VCaP (cell line): ENCODE results near the gene PIGU.

ENCODE experiments used
- H3K27ac ChIP-seq: fragments of 450-650 bp; 2 replicates; pipeline ENCODE4 v1.5.1; 2017
- CTCF ChIP-seq: fragments of 450-650 bp; conservative IDR thresholded peaks from 2 replicates; pipeline ENCODE4 v1.5.1; 2017; ENCODE audit warnings: mild to moderate bottlenecking, moderate library complexity

The PIGU gene

DNA sequence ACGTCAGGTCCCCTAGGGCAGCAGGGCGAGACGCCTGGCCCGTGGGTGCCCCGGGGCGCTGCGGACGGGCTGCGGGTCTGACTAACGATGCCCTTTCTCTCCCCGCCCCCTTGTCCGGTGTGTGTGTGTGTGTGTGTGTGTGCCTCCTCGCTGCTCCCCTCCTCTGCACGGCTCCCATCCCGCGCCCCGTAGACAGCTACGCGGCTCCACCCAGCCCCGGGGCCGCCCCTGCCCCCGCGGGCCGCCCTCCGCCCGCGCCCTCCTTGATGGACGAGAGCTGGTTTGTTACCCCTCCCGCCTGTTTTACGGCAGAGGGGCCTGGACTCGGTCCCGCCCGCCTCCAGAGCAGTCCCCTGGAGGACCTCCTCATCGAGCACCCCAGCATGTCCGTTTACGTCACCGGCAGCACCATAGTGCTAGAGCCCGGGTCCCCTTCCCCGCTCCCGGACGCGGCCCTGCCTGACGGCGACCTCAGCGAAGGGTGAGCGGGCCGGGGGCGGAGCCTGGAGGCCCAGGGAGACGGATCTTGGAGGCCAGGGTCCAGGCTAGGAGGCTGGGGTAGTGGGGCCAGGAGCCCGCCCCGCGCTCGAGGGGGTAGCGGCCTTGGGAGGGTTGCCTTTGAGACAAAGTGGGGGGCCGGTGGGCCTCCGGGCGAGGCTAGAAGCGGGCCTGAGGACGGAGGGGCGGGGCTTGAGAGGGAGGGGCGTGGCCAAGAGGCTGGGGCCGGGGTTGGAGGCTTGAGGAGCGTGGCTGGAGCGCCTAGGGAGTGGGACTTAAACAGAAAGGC lies 32.3 kb upstream of the PIGU start:
- H3K27ac ChIP-seq, result peak overlapping the region; percentile 92
- no peak for TF ChIP-seq CTCF

GRCh38 chr20:34708621-34709043 lies 31.7 kb upstream of the PIGU start:
- peak; percentile 68 for TF ChIP-seq CTCF
- peak overlapping the region; percentile 92 for H3K27ac ChIP-seq

DNA sequence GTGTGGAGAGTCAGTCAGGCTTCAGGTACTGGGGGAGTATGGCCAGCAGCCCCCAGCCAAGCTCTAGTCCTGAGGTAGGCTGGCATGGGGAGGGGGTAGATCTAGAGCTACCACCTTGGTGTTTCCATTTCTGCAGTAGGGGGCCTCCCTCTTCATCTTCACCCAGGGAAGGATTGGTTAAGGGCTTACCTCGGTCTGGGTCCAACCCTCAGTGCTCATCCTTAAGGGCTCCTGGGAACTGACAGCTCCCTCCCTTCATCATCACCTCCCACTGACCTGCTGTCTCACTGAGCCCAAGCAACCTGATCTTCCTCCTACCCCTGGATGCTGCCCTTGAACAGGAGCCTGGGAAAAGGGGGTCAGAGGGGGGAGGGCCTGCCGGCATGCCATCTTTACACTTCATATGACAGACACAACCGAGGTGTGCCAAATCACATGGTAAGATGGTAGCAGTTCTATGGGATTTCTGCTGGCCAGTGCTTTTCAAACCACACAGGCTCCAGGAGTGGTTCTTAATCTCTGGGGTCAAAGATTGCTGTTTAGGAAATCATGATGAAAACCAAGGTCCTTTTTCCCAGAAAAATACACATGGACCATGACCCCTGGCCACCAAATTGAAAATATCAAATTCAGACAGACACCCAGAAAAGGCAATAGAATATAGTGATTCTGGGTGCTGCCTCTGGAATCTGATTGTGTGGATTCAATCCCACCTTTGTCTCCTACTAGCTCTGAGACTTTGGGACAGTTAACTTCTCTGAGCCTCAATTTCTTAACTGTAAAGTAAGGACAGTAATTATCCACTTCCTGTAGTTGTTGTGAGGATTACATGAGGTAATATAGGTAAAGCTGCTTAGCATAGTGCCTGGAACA lies 30.3 kb upstream of the PIGU start:
- no peak for TF ChIP-seq CTCF
- no peak overlapping the region for H3K27ac ChIP-seq

GRCh38 chr20:34706302-34706875 lies 29.5 kb upstream of the PIGU start:
- TF ChIP-seq CTCF, result no peak
- no peak overlapping the region for H3K27ac ChIP-seq

- H3K27ac ChIP-seq, result no peak overlapping the region
- no peak for TF ChIP-seq CTCF
Observed at GRCh38 chr20:34705397-34706301, 28.8 kb upstream of the PIGU start.

- H3K27ac ChIP-seq, result peak overlapping the region; percentile 87
Observed at GRCh38 chr20:34705008-34705396, 28.1 kb upstream of the PIGU start.

More at GRCh38 chr20:34705008-34705396, 28.1 kb upstream of the PIGU start:
- no peak for TF ChIP-seq CTCF
